T-helper 1 cell treated with Interleukin-12 subunit alpha and Interleukin-12 subunit beta and Interleukin-4 antibody, amounts not matched to agents 30 μg/mL and 1 μg/mL, for 36 hours (primary cell): ENCODE results near the gene POU2AF1.
"Not testable (repeated sequence)": the region's sequence is repeated elsewhere in the genome, so short reads cannot be mapped to it uniquely, and the experiment has no call there.

ENCODE experiments used
- H3K27ac Mint-ChIP-seq: one replicate; pipeline ENCODE4 v1.8.0; 2021; ENCODE audit warnings: mild to moderate bottlenecking, mixed read lengths
- H3K27me3 Mint-ChIP-seq: one replicate; pipeline ENCODE4 v1.8.0; 2021; ENCODE audit warnings: low read depth, mixed read lengths
- H3K36me3 Mint-ChIP-seq: one replicate; pipeline ENCODE4 v1.8.0; 2021; ENCODE audit warnings: low read depth, mixed read lengths
- H3K4me1 Mint-ChIP-seq: one replicate; pipeline ENCODE4 v1.8.0; 2021; ENCODE audit warnings: low read depth, mixed read lengths
- H3K4me3 Mint-ChIP-seq: one replicate; pipeline ENCODE4 v1.8.0; 2021; ENCODE audit warnings: mild to moderate bottlenecking, moderate library complexity, mixed read lengths
- H3K9me3 Mint-ChIP-seq: one replicate; pipeline ENCODE4 v1.8.0; 2021; ENCODE audit warnings: mixed read lengths

Gene POU2AF1

DNA sequence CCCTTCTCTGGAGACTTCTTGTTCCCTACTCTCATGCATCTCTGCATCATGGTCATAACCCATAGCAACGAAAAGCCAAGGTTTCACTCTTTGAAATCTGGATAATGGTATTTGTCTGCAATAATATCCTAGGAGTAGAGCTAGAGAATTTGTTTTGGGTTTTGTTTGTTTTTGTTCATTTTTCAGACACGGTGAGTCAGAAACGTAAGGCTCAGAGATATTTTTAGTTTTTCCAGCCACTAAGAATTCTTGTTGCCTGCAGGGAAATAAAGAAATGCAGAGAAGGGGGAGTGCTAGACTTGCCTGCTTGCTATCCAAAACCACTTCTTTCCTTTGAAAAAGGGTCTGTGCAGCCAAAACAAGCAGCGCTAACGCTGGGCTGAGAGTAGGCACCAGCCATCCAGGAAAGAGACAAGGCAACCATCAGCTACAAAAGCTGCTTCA is 54.8 kb downstream of the POU2AF1 start:
- H3K36me3 Mint-ChIP-seq = no peaks in the 10 kb centered on the region
- H3K4me3 Mint-ChIP-seq = no peak overlapping the region
- no peaks in the 10 kb centered on the region for H3K9me3 Mint-ChIP-seq
- H3K27ac Mint-ChIP-seq = no peak overlapping the region
- H3K4me1 Mint-ChIP-seq = no peaks in the 10 kb centered on the region
- peaks cover 23% of the 10 kb centered on the region for H3K27me3 Mint-ChIP-seq

DNA sequence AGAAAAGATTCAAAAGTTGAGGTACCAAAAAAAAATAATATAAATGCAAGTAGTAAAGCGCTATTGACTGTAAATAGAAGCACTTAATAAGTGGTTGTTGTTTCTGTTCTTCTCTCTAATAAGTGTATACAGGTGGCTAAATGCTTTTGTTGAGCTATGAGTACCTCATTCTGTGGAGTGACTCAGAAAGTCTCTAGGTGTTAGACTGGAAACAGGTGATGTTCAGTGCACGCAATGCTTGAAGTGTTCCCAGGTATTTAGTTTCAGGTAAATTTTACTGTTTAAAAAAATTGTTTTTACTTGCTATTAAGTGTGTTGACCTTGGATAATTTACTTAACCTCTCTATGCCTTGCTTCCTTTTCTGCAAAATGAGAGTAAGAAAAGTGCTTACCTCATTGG is 56.5 kb downstream of the POU2AF1 start:
- H3K27ac Mint-ChIP-seq = no peak overlapping the region
- no peaks in the 10 kb centered on the region for H3K36me3 Mint-ChIP-seq
- peaks cover 23% of the 10 kb centered on the region for H3K27me3 Mint-ChIP-seq
- H3K9me3 Mint-ChIP-seq = no peaks in the 10 kb centered on the region
- no peaks in the 10 kb centered on the region for H3K4me1 Mint-ChIP-seq
- H3K4me3 Mint-ChIP-seq = no peak overlapping the region

DNA sequence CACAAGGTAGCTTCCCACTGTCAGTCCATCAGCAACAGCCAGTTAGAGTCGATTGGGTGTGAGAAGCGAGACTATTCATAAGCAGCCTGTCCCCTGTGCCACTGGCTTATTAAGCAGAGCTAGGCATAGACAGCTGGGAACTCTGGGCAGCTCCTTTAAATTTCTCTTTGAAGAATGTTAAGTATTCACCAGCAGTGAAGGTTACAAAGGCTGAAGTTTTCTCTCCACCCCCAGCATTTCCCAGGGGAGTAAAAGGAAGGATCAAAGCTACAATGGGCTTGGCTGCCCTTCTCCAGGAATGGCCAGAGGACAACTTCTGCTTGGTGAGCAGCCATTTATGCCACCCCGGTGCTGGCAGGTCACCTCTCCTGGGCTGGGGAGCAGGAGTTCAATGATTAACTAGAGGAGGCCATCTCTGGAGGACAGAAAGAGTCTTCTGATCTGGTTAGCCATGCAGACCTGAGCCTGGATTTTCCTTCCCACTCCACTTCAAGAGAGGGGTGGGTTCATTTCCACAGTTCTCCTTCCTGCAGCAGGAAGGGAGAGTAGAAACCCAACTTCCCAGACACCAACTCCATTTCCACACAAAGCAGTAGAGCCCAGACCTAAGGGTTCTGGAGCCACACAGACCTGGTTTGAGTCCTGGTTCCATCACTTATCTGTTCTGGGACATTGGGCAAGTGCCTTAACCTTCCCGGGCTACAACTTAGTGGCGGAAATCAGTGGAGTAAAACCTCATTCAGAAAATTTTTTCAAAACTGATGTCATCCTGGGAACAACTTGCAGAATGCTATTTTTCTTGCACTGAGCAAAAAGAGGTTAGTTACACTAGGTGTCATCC is 58.1 kb downstream of the POU2AF1 start:
- H3K36me3 Mint-ChIP-seq = no peaks in the 10 kb centered on the region
- H3K4me3 Mint-ChIP-seq = no peak overlapping the region
- H3K9me3 Mint-ChIP-seq = no peaks in the 10 kb centered on the region
- H3K4me1 Mint-ChIP-seq = no peaks in the 10 kb centered on the region
- H3K27me3 Mint-ChIP-seq = peaks cover 23% of the 10 kb centered on the region
- H3K27ac Mint-ChIP-seq = no peak overlapping the region

DNA sequence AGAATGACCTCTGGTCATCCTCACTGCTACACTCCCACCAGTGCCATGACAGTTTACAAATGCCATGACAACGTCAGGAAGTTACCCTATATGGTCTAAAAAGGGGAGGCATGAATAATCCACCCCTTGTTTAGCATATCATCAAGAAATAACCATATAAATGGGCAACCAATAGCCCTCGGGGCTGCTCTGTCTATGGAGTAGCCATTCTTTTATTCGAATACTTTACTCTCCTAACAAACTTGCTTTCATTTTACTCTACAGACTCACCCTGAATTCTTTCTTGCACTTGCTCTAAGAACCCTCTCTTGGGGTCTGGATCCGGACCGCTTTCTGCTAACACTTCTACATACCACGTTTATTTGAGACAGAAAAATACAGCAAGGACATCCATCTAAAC is 58.9 kb downstream of the POU2AF1 start:
- H3K27me3 Mint-ChIP-seq = peaks cover 28% of the 10 kb centered on the region
- not testable (repeated sequence) for H3K36me3 Mint-ChIP-seq, H3K4me3 Mint-ChIP-seq, H3K4me1 Mint-ChIP-seq, H3K9me3 Mint-ChIP-seq, H3K27ac Mint-ChIP-seq

DNA sequence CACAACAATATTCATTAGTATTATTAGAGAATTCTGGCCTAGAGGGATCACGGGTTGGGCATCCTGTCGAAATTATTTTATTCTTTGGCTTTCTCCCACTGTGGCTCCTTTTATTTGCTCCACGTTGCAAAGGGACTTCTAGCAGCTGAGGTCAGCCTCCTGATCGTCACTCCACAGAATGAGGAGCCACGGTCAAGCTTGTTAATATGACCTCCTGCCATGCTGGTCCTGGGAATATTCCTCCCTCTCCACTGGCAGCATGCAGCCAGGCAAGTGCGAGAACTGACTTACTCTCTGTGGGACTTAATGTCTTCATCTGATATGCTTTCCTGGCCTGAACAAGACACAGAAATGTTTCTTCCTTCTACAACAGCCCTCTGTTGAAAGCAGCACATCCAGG is 59.8 kb downstream of the POU2AF1 start:
- no peaks in the 10 kb centered on the region for H3K9me3 Mint-ChIP-seq
- H3K4me3 Mint-ChIP-seq = no peak overlapping the region
- H3K36me3 Mint-ChIP-seq = no peaks in the 10 kb centered on the region
- no peak overlapping the region for H3K27ac Mint-ChIP-seq
- peaks cover 31% of the 10 kb centered on the region for H3K27me3 Mint-ChIP-seq
- H3K4me1 Mint-ChIP-seq = no peaks in the 10 kb centered on the region

DNA sequence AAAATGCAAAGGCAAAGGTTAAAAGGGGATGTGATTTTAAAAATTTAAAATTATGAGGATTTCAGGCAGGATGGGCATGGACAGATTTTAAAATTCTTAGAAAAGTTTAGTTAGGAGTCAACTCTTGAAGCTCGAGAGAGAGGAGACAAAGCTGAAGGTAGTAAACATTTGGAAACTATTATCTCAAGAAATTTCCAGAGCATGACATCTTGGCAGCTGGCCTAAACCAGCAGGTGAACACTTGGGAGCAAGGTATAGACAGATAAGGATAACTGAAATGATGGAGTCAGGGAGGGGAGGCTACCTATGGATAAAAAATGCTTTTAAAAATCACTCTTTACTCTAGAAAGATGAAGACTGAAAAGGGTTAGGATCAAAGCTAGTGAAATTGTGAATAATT is 67.0 kb downstream of the POU2AF1 start:
- Mint-ChIP-seq H3K4me1 (no peaks in the 10 kb centered on the region), H3K27me3 (peaks cover 28% of the 10 kb centered on the region), H3K36me3 (no peaks in the 10 kb centered on the region), H3K4me3 (no peak overlapping the region), H3K9me3 (no peaks in the 10 kb centered on the region), H3K27ac (no peak overlapping the region)

DNA sequence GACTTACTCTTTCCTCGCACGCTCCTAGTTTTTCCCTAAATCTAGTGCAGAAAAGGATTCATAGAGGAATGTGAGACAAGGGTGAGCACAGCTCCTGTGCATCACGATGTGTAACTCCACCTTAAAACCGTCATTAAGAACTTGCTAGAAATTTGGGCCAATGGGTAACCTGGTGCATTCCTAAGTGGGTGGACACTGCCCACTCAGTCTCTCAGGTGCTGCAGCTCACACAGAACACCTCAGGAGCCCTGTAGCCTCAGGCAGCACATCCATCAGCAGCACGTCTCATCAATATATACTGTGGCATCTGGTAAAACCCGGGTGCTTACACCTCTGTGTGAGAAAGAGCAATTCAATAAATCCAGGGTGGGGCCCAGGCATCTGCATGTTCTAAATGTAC is 68.4 kb downstream of the POU2AF1 start:
- H3K4me1 Mint-ChIP-seq = no peaks in the 10 kb centered on the region
- no peaks in the 10 kb centered on the region for H3K36me3 Mint-ChIP-seq
- H3K27me3 Mint-ChIP-seq = peaks cover 37% of the 10 kb centered on the region
- no peak overlapping the region for H3K4me3 Mint-ChIP-seq
- H3K27ac Mint-ChIP-seq = no peak overlapping the region
- no peaks in the 10 kb centered on the region for H3K9me3 Mint-ChIP-seq

DNA sequence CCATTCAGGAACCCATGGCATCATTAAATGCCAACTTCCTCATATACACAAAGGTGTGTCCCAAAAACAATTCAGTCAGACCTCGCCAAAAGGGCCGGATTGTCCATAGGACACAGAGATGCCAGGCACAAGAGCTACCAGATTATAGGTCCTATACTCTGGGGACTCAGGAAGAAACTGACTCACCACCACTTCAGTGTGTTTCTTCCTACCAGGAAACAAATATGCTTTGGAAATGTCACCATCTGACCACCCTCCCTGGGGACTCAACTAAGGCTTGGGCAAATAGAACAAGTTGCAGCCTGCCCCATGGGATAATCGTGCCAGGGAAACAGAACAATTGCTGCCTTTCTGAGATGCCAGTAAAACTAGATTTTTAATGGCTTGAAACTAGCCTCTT is 69.0 kb downstream of the POU2AF1 start:
- Mint-ChIP-seq H3K36me3 (no peaks in the 10 kb centered on the region), H3K9me3 (no peaks in the 10 kb centered on the region), H3K27me3 (peaks cover 38% of the 10 kb centered on the region), H3K4me3 (no peak overlapping the region), H3K4me1 (no peaks in the 10 kb centered on the region), H3K27ac (no peak overlapping the region)

DNA sequence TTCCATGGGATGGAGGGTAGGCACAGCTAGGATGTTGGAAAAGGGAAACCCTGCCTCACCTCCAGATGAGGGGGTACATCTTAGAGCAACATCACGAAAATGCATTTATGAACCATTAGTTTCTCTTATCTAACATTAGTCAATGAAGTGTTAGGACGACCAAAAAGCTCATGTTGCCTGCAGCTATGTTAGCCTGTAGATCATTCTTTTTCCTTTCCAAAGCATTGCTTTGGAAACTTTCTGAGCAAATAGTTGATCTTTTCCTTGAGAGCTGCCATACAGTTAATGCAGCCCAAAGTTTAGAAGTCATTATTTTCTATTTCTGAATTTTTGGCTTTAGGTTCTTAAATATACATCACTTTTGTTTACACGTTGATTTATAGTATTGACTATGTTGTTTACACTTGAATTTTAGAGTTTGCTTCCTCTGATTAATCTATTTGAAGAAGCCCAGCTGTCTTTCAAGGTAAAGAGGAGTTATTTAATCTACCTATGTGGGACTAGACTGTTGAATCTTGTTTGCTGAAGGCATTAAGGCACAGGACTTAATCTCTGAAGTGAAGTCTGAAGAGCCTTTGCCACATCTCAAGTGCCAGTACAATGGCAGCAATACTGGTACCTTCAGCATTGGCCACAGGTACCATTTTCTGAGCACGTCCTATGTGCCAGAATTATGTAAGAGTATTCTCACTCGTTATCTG is 69.7 kb downstream of the POU2AF1 start:
- H3K36me3 Mint-ChIP-seq = no peaks in the 10 kb centered on the region
- H3K27me3 Mint-ChIP-seq = peaks cover 39% of the 10 kb centered on the region
- H3K9me3 Mint-ChIP-seq = no peaks in the 10 kb centered on the region
- H3K4me1 Mint-ChIP-seq = no peaks in the 10 kb centered on the region
- no peak overlapping the region for H3K4me3 Mint-ChIP-seq
- H3K27ac Mint-ChIP-seq = no peak overlapping the region

DNA sequence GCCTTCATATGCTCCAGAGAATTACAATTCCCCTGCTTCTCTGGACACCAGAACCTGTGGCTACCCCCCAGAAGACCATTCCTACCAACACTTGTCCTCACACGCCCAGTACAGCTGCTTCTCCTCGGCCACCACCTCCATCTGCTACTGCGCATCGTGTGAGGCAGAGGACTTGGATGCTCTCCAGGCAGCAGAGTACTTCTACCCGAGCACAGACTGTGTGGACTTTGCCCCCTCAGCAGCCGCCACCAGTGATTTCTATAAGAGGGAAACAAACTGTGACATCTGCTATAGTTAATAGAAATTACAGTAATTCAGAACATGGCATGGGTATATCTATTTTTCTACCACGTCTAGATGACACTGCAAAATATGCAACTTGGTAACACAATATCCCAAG is 70.9 kb downstream of the POU2AF1 start:
- Mint-ChIP-seq H3K36me3 (no peaks in the 10 kb centered on the region), H3K4me3 (no peak overlapping the region), H3K27me3 (peaks cover 39% of the 10 kb centered on the region), H3K4me1 (no peaks in the 10 kb centered on the region), H3K27ac (no peak overlapping the region), H3K9me3 (no peaks in the 10 kb centered on the region)

DNA sequence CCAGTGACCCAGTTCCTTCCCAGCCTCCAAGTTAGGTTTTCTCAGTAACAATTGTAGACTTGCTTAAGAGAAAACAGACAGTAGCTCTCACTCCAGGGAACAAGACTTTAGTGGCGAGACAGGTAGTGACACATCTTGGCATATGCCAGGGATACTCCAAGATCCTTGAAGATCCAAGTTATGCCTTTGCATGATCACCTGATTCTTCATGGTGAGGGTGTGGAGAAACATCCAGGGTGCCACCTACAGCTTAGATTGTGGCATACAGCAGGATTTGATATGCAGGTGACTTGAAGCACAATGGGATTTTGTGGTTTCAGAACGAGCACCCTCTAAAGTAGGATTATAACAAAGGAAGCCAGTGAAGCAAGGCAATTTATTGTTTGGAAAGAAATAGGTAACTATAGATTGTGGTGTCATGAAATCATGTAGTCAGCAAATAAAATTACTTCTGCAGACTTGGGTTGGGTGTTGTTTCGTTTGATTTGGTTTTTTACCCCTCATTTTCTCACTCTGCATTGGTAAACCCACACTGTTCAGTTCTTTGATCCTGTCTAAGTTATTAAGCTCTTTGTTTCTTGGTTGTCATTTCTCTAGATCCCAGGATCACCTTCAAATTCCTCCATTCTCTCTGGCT is 71.5 kb downstream of the POU2AF1 start:
- H3K27ac Mint-ChIP-seq = no peak overlapping the region

DNA sequence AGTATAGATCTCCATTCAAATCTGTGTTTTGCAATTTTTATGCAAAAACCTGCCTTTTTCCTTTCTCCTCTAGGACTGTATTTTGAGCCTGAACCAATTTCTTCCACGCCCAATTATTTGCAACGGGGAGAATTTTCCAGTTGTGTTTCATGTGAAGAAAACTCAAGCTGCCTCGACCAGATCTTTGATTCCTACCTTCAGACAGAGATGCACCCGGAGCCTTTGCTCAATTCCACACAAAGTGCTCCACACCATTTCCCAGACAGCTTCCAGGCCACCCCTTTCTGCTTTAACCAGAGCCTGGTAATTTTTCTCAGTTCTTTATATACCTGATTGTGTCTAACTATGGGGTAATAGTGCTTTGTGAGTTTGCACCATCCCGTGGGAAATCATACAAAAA is 72.8 kb downstream of the POU2AF1 start:
- H3K4me3 Mint-ChIP-seq = no peak overlapping the region
- H3K27me3 Mint-ChIP-seq = peaks cover 51% of the 10 kb centered on the region
- H3K27ac Mint-ChIP-seq = no peak overlapping the region
- H3K4me1 Mint-ChIP-seq = no peaks in the 10 kb centered on the region
- no peaks in the 10 kb centered on the region for H3K36me3 Mint-ChIP-seq
- no peaks in the 10 kb centered on the region for H3K9me3 Mint-ChIP-seq

More for the DNA sequence above, 71.5 kb downstream of the POU2AF1 start:
- Mint-ChIP-seq H3K9me3 (no peaks in the 10 kb centered on the region), H3K27me3 (peaks cover 40% of the 10 kb centered on the region), H3K36me3 (no peaks in the 10 kb centered on the region), H3K4me3 (no peak overlapping the region), H3K4me1 (no peaks in the 10 kb centered on the region)

DNA sequence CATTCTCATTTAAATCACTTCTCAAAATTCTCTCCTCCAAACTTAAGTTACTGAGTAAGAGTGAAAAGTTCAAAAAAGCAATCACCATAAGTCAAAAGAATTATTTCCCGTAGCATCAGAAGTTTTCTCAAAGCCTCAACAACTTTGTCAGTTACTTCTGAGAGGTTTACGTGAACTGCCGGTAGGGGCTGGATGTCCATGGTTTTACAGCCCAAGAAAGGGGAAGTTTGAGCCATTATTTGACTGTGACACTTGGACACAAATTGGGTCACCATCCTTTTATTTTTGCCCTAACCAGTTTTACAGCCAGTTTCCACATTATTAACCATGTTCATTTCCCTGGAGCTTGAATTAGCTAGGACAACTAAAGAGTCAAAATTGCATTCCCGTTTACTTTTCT is 73.2 kb downstream of the POU2AF1 start:
- Mint-ChIP-seq H3K27me3 (peaks cover 55% of the 10 kb centered on the region), H3K9me3 (no peaks in the 10 kb centered on the region), H3K4me1 (no peaks in the 10 kb centered on the region), H3K4me3 (no peak overlapping the region), H3K27ac (no peak overlapping the region), H3K36me3 (no peaks in the 10 kb centered on the region)

DNA sequence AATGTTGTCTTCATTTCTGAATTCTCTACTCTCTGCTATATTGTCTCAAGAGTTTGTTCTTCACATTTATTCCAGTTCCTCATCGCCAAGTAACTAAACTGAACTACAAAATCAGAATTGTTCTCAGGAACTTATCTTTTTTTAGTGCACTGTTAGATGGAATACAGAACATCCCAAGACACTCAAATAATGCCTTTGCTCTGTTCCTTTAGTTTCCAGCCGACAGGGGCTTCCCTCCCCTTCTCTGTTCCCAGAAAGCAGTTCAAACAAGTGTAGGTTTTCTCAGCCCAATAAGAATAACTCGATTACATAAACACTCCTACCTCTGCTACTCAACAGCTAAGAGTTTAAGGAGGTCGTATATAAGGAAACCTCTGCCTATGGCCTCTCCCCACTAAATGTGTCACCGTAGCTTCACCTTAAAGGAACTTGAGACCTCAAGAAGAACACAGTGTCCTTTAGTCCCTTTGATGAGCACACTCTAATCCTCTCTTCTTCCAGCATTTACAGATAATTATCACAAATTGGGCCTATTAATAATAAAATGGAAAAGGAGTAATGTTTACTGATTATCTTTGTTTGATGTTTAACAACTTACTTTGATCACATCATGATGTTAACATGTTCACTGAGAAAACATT is 73.8 kb downstream of the POU2AF1 start:
- H3K4me3 Mint-ChIP-seq = no peak overlapping the region
- H3K27ac Mint-ChIP-seq = no peak overlapping the region
- H3K36me3 Mint-ChIP-seq = no peaks in the 10 kb centered on the region
- H3K9me3 Mint-ChIP-seq = no peaks in the 10 kb centered on the region
- H3K27me3 Mint-ChIP-seq = peaks cover 61% of the 10 kb centered on the region
- H3K4me1 Mint-ChIP-seq = no peaks in the 10 kb centered on the region
